ENCODE measurements around the gene ANKRD35. TPM values are rescaled to one million over a fixed set of nuclear protein-coding genes. Genes with fewer than 3 reads are reported as not detected.
"Not testable (repeated sequence)": the region's sequence is repeated elsewhere in the genome, so short reads cannot be mapped to it uniquely, and the experiment has no call there.

Gene ANKRD35
- total RNA-seq, 1 donor from 2014 or later, result 0.82 TPM

DNA sequence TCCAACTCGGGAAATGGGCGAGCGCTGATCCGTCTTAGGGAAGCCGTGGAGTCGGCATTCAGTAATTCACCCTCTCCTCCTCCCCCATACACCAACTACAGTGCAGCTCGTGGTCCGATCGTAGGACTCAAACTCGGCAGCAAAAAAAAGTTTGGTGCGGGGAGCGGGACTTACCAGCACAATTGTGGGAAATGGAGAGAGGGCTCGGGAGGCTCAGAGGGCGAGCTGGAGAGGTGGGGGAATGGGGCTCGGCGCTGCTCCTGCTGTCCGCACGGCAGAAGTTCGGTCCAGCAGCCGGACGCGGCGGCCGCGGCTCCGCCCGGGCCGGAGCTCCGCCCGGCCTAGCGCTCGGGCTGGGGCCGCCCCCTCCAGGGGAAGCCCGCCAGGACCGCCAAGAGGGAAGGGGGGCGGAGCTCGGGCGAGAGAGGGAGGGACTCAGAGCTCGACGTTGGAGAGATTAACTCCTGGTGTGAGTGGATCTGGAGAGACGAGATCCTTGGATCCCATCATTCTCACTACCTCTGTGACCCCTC lies 26.1 kb downstream of the ANKRD35 start:
- FAIRE-seq (no peak), DNase-seq (ENCODE audit: low spot score in 2 of 2) (peak; percentile 87 to 91)

- DNase-seq (ENCODE audit: low spot score in 2 of 2) (peak; percentile 95 to 96), FAIRE-seq (no peak)
Measured at GRCh38 chr1:145858901-145859490, 26.7 kb downstream of the ANKRD35 start, which contains the start of gene PIAS3. PIAS3 (minus strand) TSS chr1:145859081; CDS start chr1:145858990, 91 bp downstream.

- FAIRE-seq, result no peak
- peak; percentile 54 to 56 for DNase-seq (ENCODE audit: low spot score in 2 of 2)
Measured at GRCh38 chr1:145858238-145858900, 27.3 kb downstream of the ANKRD35 start.

DNA sequence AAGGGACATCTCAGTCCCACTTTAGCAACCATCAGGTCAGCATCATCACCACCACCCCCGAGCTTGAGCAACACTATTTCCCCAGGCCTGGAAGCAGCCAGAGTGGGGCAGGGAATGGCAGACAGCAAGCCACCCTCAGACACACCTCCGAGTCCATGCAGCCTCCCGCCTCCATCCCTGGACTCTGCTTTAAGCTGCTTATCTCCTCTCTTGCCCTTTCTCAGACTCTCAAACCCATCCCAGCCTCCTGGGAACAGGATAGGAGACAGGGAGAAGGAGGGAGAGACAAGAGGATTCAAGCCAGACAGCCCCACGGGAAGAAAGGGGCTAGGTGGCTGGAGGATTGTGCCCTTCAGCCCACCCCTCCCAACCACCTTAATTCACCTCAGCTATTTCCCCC lies 28.5 kb downstream of the ANKRD35 start:
- FAIRE-seq, result no peak

DNA sequence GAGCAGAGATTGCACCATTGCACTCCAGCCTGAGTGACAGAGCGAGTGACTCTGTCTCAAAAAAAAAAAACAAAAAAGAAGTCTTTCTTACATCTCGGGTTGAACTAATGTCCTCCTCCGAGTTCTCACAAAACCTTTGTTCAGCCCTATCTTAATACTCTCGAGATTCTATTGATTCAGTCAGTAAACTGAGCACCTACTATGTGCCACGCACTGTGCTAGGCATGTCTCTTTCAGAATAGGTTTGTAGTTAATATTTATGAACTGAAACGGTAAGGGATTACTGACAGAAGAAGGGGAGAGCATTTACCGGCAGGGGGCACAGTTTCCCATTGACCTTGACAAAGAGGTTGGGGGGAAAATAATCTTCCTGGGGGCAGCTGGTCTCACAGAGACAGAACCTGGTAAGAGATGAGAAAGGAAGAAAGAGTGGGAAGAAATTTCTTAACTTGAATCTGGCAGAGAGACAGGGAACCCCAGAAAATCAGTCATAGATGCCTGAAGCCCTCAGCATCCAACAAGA lies 30.2 kb downstream of the ANKRD35 start:
- FAIRE-seq, result no peak
- no peak for DNase-seq (ENCODE audit: low spot score in 2 of 2)

More for the DNA sequence above, 28.5 kb downstream of the ANKRD35 start:
- DNase-seq (ENCODE audit: low spot score in 2 of 2), result no peak

GRCh38 chr1:145849356-145850160 lies 36.1 kb downstream of the ANKRD35 start:
- no peak for DNase-seq (ENCODE audit: low spot score in 2 of 2)
- FAIRE-seq, result no peak

DNA sequence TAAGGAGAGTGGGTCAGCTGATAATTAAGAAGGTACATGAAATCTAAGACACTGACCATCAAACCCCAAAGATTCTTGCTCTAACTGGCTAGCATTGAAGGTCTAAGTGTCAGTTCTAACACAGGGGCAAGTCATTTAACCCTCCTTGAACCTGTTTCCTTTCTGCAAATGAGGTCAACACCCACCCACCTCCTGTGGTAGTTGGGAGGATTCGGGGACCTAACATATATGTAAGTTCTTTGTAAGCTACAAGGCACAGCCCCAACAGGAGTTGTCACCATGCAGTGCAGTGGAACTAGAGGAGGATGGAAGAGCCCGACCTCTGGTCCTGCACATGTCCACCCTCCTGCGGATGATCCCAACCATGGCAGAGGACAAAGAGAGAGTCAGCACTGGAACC lies 37.8 kb downstream of the ANKRD35 start:
- DNase-seq (ENCODE audit: low spot score in 2 of 2) (no peak), FAIRE-seq (no peak)

DNA sequence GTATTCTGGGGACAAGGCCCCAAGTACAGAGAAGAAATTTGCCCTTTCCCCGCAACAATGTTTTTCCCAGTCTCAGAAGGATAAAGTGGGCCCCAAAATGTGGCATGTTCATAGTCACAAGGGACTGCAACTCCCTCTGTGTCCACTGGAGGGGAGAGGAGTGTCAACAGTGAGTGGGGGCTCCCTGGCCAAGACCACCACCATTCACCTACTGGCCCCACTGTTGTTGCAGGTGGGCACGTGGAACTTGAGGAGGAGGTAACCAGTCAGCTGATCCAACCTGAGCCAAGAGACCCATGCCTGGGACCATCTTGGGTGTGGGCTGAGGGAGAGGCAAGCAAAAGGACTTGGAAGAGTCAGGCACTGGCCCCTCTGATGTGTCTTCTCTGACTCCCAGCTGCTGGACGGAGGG lies 39.5 kb downstream of the ANKRD35 start:
- FAIRE-seq, result no peak
- DNase-seq (ENCODE audit: low spot score in 2 of 2), result peak in 1 of 2 donors; percentile 50

DNA sequence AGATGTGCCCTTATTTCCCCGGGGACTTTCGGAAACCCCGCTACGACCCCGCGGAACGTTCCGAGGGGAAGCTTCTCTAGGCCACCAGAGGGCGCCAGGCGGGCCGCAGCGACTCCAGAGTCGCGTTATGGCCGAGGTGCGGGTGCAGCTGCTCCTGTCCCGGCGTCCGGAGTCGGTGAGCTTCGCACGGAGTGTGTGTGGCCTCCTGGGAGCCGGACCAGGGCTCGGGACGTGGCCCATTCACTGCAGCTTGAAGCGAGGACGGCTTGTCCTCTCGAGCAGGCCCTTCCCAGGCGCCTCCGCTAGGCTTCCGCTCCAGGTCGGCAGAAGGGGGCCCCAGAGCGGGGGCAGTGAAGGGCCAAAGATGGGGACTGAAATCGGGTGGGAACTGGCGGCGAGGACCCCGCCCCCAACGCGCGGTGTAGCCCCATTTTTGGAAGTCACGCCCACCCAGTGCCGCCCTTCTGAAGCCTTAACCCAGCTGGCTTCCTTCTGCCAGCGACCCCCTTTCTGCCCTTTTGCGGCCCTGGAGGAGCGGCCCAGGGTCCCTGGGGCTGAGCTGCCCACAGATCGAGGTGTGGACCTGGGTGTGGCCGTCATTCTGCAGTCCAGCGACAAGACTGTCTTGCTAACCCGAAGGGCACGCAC lies 40.0 kb downstream of the ANKRD35 start, which contains the start of gene NUDT17:
NUDT17 (plus strand) TSS at position 117 of the 648 bp plus-strand sequence; CDS start at position 128, 11 bp downstream.
- no peak for FAIRE-seq
- peak; percentile 69 to 87 for DNase-seq (ENCODE audit: low spot score in 2 of 2)

DNA sequence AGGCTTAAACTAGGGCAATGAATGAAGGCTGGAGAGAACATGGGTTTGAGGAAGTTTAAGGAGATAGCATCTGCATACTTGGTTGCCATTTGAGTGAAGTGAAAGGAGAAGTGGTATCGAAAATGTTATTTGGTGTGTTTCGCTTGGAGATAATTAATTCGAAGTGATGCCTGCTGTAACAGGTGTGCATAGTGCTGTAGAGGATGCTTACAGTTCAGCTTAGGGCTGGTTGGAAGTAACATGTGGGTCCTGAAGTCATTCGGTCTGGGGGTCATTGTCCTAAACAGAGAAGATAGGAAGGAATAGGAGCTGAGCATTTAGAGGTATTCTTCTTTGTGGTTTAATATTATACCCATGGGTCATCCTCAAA lies 40.5 kb downstream of the ANKRD35 start:
- FAIRE-seq (no peak), DNase-seq (ENCODE audit: low spot score in 2 of 2) (no peak)

DNA sequence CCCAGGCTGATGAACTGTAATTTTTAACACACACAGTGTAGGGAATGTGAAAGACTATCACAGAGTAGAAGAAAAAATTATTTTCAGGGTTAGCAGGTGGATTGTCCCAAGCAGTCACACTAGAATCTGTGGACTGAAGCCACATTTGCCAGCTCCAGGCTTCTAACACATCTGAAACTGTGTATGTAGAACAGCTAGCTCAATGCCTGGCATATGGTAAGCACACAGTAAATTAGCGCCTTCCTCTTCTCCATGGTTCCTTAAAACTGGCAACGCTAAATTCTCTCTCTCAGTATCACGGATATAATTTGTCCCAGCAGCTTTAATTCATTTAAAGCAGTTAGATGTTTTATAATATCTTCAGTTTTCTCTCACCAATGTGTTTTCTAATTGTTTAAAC lies 42.6 kb downstream of the ANKRD35 start:
- FAIRE-seq (no peak), DNase-seq (ENCODE audit: low spot score in 2 of 2) (no peak)

GRCh38 chr1:145837656-145838055 lies 48.0 kb downstream of the ANKRD35 start:
- DNase-seq (ENCODE audit: low spot score in 2 of 2) (no peak), FAIRE-seq (no peak)

- not testable (repeated sequence) for DNase-seq (ENCODE audit: low spot score in 2 of 2); FAIRE-seq
Measured at GRCh38 chr1:145830810-145831209, 54.9 kb downstream of the ANKRD35 start.

- DNase-seq (ENCODE audit: low spot score in 2 of 2), result no peak
- FAIRE-seq, result no peak
Measured at GRCh38 chr1:145828367-145829026, 57.2 kb downstream of the ANKRD35 start.

DNA sequence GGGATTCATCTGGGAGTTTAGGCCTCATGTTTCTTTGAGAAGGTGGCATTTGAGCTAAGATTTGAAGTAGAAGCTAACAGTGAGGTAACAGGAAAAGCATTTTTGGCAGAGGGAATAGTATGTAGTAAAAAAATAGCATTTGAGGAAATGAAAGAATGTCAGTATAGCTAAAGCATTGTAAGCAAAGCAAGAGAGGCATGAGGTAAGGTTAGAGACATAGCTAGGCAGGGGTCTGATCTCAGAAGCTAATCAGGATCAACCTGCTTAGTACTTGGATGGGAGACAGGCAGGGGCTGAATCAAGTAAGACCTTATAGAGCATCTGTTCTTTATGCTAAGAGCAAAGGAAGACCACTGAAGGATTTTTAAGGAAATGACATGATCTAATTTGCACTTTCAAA lies 57.7 kb downstream of the ANKRD35 start:
- DNase-seq (ENCODE audit: low spot score in 2 of 2), result no peak
- FAIRE-seq, result no peak

- FAIRE-seq (no peak), DNase-seq (ENCODE audit: low spot score in 2 of 2) (no peak)
Measured at GRCh38 chr1:145826030-145826429, 59.6 kb downstream of the ANKRD35 start.

- FAIRE-seq, result no peak
Measured at GRCh38 chr1:145824499-145824842, 61.2 kb downstream of the ANKRD35 start.

DNA sequence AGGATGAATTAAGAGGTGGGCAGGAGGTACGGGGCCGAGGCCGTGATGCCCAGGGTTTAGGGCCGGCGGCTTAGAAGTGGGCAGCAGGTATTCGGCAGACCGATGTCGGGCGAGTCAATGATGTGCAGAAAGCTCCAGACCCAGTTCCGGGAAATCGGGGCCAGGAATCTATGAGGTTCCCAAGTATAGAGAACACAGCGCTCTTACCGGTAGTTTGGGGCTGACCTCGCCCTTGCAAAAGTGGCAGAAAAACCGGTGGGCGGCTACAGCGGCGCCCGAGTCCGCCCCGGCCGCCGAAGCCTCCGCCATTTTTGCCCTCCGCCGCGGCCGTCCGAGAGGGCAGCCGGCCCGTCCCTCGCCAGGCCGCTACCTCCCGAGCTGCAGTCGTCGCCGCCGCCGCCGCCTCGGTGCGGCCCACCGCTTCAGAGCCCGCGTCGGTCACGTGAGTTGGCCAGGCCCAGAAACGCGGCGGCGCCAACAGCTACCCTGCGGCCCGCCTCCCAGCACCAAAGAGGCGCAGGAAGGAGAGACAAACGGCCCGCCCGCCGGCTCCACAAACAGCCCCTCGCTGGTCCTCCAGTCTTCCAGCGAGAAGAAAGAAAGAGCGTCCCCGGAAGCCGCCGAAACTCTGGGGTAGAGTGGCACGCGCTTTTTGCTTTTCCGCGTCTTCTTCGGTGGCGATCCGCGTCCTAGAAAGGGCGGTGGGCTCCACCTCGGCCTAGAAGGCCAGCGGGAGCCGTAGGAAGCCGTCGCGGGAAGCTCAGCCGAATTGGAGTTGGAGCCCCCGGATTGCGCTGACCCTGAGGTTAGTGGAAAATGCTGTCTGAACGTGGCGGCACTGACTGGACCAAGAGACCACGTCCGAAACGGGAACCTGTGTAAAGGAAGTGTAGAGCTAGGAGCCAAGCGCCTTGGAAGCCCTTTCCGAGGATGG lies 61.8 kb downstream of the ANKRD35 start, which contains the start of the genes POLR3C and RNF115:
POLR3C (plus strand) TSS at position 636 of the 934 bp plus-strand sequence. CDS start 1,577 bp downstream, outside the sequence.
RNF115 (minus strand) TSS at position 531 of the 934 bp plus-strand sequence; CDS start at position 309, 222 bp downstream.
- no peak for FAIRE-seq
- DNase-seq (ENCODE audit: low spot score in 2 of 2), result peak; percentile 80 to 82

More at GRCh38 chr1:145824499-145824842, 61.2 kb downstream of the ANKRD35 start:
- no peak for DNase-seq (ENCODE audit: low spot score in 2 of 2)
